K562 (cell line): Measurements from ENCODE around the gene PLA2G4D. TPM values are rescaled to one million over a fixed set of nuclear protein-coding genes. Genes with fewer than 3 reads are reported as not detected.

Experiments
- ATAC-seq: fragments of 200-7000 bp; cut with Tn5 transposase; 3 replicates; pipeline ENCODE4 v1.9.1; 2020; ENCODE audit warnings: moderate library complexity
- BruUV-seq: library from RNA; stranded (reverse); fragments of 400-500 nt; replicated peaks from 2 replicates; lab custom pipeline; 2021; lab: Mats Ljungman, UMichigan
- CTCF ChIA-PET: fragments of 300-600 bp; formaldehyde crosslinking; extraction: SDS; loops from one replicate; lab custom pipeline; 2021; ENCODE audit warnings: low intra/inter-chr PET ratio; lab: Yijun Ruan, JAX
- POLR2A ChIA-PET: fragments of 300-600, 350-650 bp; sonication (Branson Sonifier 250); formaldehyde crosslinking; extraction: SDS; loops from one replicate; lab custom pipeline; 2021; ENCODE audit warnings: antibody characterized with exemption, inconsistent platforms; lab: Yijun Ruan, JAX
- DNase-seq, 4 experiments: peaks; one replicate each; pipeline versions ENCODE4 v3.0.0 to v3.0.0-alpha.2; 2011 to 2018; ENCODE audit warnings: low spot score in 3 of 4, mixed read lengths in 3 of 4; ENCODE audit errors: extremely low read depth in 1 of 4
- FAIRE-seq: peaks from 2 replicates; lab custom pipeline; 2011; peaks lifted over from hg19 to GRCh38; lab: Jason Lieb, UNC
- H2AFZ ChIP-seq: 2 replicates; pipeline ENCODE4 v1.6.0; 2011; ENCODE audit warnings: low read depth, low read length, control low read depth, inconsistent platforms
- H3K27ac ChIP-seq: fragments of 200-600 bp; 3 replicates; pipeline ENCODE4 v1.8.0; 2011; ENCODE audit warnings: low read depth, mild to moderate bottlenecking, control low read depth, inconsistent platforms, low read length, moderate library complexity, mixed read lengths; ENCODE audit errors: extremely low read depth
- H3K27me3 ChIP-seq, 2 experiments: fragments of 300-600 bp in 1 of 2; 2 replicates in 1 of 2; 3 replicates in 1 of 2; pipeline versions ENCODE4 v1.6.0 to v1.8.0; 2011; ENCODE audit warnings: inconsistent platforms in 2 of 2, low read length in 2 of 2, mild to moderate bottlenecking in 1 of 2, mixed read lengths in 1 of 2, moderate library complexity in 1 of 2; ENCODE audit not compliant: control insufficient read depth in 2 of 2, insufficient read depth in 2 of 2
- H3K36me3 ChIP-seq: fragments of 300-600 bp; 3 replicates; pipeline ENCODE4 v1.8.0; 2011; ENCODE audit warnings: mild to moderate bottlenecking, low read length, inconsistent platforms; ENCODE audit not compliant: control insufficient read depth, insufficient read depth
- H3K4me1 ChIP-seq, 2 experiments: fragments of 200-600 bp in 1 of 2; replicated peaks in 1 of 2; 2 replicates in 1 of 2; 3 replicates in 1 of 2; pipeline versions ENCODE4 v1.5.1 to v1.8.0; 2011; ENCODE audit warnings: inconsistent platforms in 2 of 2, low read length in 2 of 2, mild to moderate bottlenecking in 1 of 2, mixed read lengths in 1 of 2, moderate library complexity in 1 of 2; ENCODE audit not compliant: control insufficient read depth in 2 of 2, insufficient read depth in 2 of 2
- H3K4me2 ChIP-seq: 2 replicates; pipeline ENCODE4 v1.6.1; 2011; ENCODE audit warnings: low read length, control low read depth, inconsistent platforms, mixed read lengths; ENCODE audit not compliant: insufficient read depth
- H3K4me3 ChIP-seq: fragments of 200-600 bp; sonication (generic), shearing (Covaris generic); 2 replicates; pipeline ENCODE4 v1.5.1; 2016; ENCODE audit warnings: control low read depth, inconsistent platforms
- H3K79me2 ChIP-seq: fragments of 200-600 bp; 3 replicates; pipeline ENCODE4 v1.8.0; 2011; ENCODE audit warnings: low read length, inconsistent platforms; ENCODE audit not compliant: control insufficient read depth, insufficient read depth
- H3K9ac ChIP-seq, 2 experiments: 2 replicates each; pipeline versions ENCODE4 v1.6.0 to v1.6.1; 2011; ENCODE audit warnings: low read depth in 2 of 2, low read length in 2 of 2, control low read depth in 1 of 2, inconsistent platforms in 1 of 2, mild to moderate bottlenecking in 1 of 2, mixed read lengths in 1 of 2; ENCODE audit not compliant: insufficient read depth in 1 of 2
- H3K9me1 ChIP-seq: one replicate; pipeline ENCODE4 v1.6.0; 2011; ENCODE audit warnings: inconsistent platforms, mild to moderate bottlenecking, low read length, moderate library complexity; ENCODE audit not compliant: control insufficient read depth, insufficient read depth
- H3K9me3 ChIP-seq: replicated peaks from 2 replicates; pipeline ENCODE4 v1.5.1; 2011; ENCODE audit warnings: low read depth, low read length, inconsistent platforms; ENCODE audit not compliant: control insufficient read depth, insufficient read depth
- H4K20me1 ChIP-seq: replicated peaks from 2 replicates; pipeline ENCODE4 v1.6.1; 2011; ENCODE audit warnings: low read length, inconsistent platforms, mixed read lengths; ENCODE audit not compliant: control insufficient read depth, insufficient read depth
- ATF1 ChIP-seq, 2 experiments: fragments of 450-650 bp in 1 of 2; IDR thresholded peaks; 2 replicates each; pipeline ENCODE4 v1.6.1; 2016; ENCODE audit warnings: missing compliant biosample characterization in 1 of 2, missing genetic modification characterization in 1 of 2
- DACH1 ChIP-seq: fragments of 450-650 bp; IDR thresholded peaks from 2 replicates; pipeline ENCODE4 v1.6.1; 2018; ENCODE audit not compliant: partially characterized antibody
- FOSL1 ChIP-seq: fragments of 200-800 bp; sonication (Bioruptor generic); conservative IDR thresholded peaks from 2 replicates; pipeline ENCODE4 v1.6.1; 2016; ENCODE audit warnings: missing genetic modification characterization, missing compliant biosample characterization
- KLF6 ChIP-seq: fragments of 250-450 bp; sonication (Bioruptor Pico); IDR thresholded peaks from 2 replicates; pipeline ENCODE4 v1.4.0; 2020; ENCODE audit warnings: mild to moderate bottlenecking, moderate library complexity, borderline replicate concordance
- NFXL1 ChIP-seq: fragments of 450-650 bp; formaldehyde crosslinking; IDR thresholded peaks from 2 replicates; pipeline ENCODE4 v1.4.0; 2021; ENCODE audit warnings: mild to moderate bottlenecking
- SAFB2 ChIP-seq: fragments of 200-400 bp; formaldehyde crosslinking; IDR thresholded peaks from 2 replicates; pipeline ENCODE4 v1.6.1; 2018; ENCODE audit warnings: borderline replicate concordance, low read length, low read depth, moderate library complexity; ENCODE audit not compliant: severe bottlenecking
- SIX5 ChIP-seq, 2 experiments: IDR thresholded peaks; 2 replicates each; pipeline ENCODE4 v1.6.1; 2011; ENCODE audit warnings: low read length in 2 of 2, borderline replicate concordance in 1 of 2, low read depth in 1 of 2, mild to moderate bottlenecking in 1 of 2, moderate library complexity in 1 of 2; ENCODE audit not compliant: insufficient read depth in 1 of 2
- TFAM ChIP-seq: fragments of 250-450 bp; sonication (Bioruptor Pico); conservative IDR thresholded peaks from 2 replicates; pipeline ENCODE4 v1.5.0; 2021; ENCODE audit warnings: mild to moderate bottlenecking, moderate library complexity
- ZBTB1 ChIP-seq: sonication (generic); formaldehyde crosslinking; IDR thresholded peaks from 2 replicates; pipeline ENCODE4 v1.8.1; 2023; ENCODE audit warnings: missing genetic modification reagents, low read depth, mild to moderate bottlenecking, borderline replicate concordance
- ZBTB17 ChIP-seq: fragments of 450-650 bp; formaldehyde crosslinking; IDR thresholded peaks from 2 replicates; pipeline ENCODE4 v1.4.0; 2020; ENCODE audit warnings: mild to moderate bottlenecking
- ZNF140 ChIP-seq: fragments of 250-450 bp; sonication (Bioruptor Pico); IDR thresholded peaks from 2 replicates; pipeline ENCODE4 v1.8.0; 2021; ENCODE audit warnings: moderate library complexity, mild to moderate bottlenecking, inconsistent platforms
- ZNF174 ChIP-seq: fragments of 250-450 bp; sonication (Bioruptor Pico); IDR thresholded peaks from 2 replicates; pipeline ENCODE4 v1.4.0; 2020; ENCODE audit warnings: mild to moderate bottlenecking
- ZNF184 ChIP-seq: sonication (generic); formaldehyde crosslinking; IDR thresholded peaks from 2 replicates; pipeline ENCODE4 v1.5.0; 2020; ENCODE audit warnings: missing genetic modification reagents
- ZNF778 ChIP-seq: fragments of 450-650 bp; formaldehyde crosslinking; IDR thresholded peaks from 2 replicates; pipeline ENCODE4 v1.4.0; 2020; ENCODE audit warnings: mild to moderate bottlenecking, moderate library complexity
- ZSCAN32 ChIP-seq: fragments of 450-650 bp; formaldehyde crosslinking; IDR thresholded peaks from 2 replicates; pipeline ENCODE4 v1.4.0; 2020; ENCODE audit warnings: mild to moderate bottlenecking, moderate library complexity
- WGBS: fragments of 100-300 bp; shearing (Covaris generic); methylation state at CpG from one replicate; pipeline ENCODE4 v1.1.6; 2016; ENCODE audit warnings: low coverage, mixed read lengths; ENCODE audit not compliant: insufficient coverage; ENCODE audit errors: missing lambda C conversion rate; 5-methylcytosine and 5-hydroxymethylcytosine counted together
- in situ Hi-C: fragments of 300-500 bp; cut with MboI; formaldehyde crosslinking; loops from 4 replicates; pipeline ENCODE4 v1.15.0; 2018; ENCODE audit warnings: inconsistent platforms, mixed read lengths
- intact Hi-C: fragments of 100-400 bp; cut with micrococcal nuclease; formaldehyde crosslinking; loops from 2 replicates; pipeline ENCODE4 v1.14.2; 2022
- polyA plus RNA-seq, 8 experiments: library from polyadenylated mRNA; depleted of rRNA in 4 of 8; stranded (reverse) in 5 of 8; unstranded in 3 of 8; fragments of >200 nt; fragmentation: Nextera tagmentation in 2 of 8; fragmentation: Illumina TruSeq in 1 of 8; extraction: Ambion mirVana in 2 of 8; extraction: Trizol in 1 of 8; gene quantifications; 2 replicates each; pipeline versions ENCODE4 v1.2.1 to v1.2.3, GENCODE V29; 2011 to 2014; ENCODE audit warnings: inconsistent platforms in 1 of 8, missing spikeins in 1 of 8
- total RNA-seq, 7 experiments: library from RNA; depleted of rRNA in 6 of 7; stranded (reverse); fragments of >200 nt in 6 of 7; fragmentation: Illumina TruSeq in 2 of 7; extraction: Trizol in 2 of 7; gene quantifications; 2 replicates each; pipeline versions ENCODE4 v1.2.1 to v1.2.3, GENCODE V29; 2011 to 2021; ENCODE audit warnings: low replicate concordance in 1 of 7
- TF ChIP-seq, protein P1 (sequence below): fragments of 450-650 bp; IDR thresholded peaks from 2 replicates; pipeline ENCODE4 v1.6.1; 2016
- TF ChIP-seq, protein P2 (sequence below): sonication (generic); formaldehyde crosslinking; IDR thresholded peaks from 2 replicates; pipeline ENCODE4 v1.8.0; 2022; ENCODE audit warnings: mild to moderate bottlenecking, missing genetic modification reagents
- TF ChIP-seq, protein P3 (sequence below): fragments of 450-650 bp; IDR thresholded peaks from 2 replicates; pipeline ENCODE4 v1.6.1; 2017; ENCODE audit warnings: mild to moderate bottlenecking, moderate library complexity

PLA2G4D gene
- total and polyA plus RNA-seq, 9 of the 15 experiments (the other 6 are each of a cell fraction or from before 2014, with no cell fraction given): 0.04 TPM; not detected in 8

DNA sequence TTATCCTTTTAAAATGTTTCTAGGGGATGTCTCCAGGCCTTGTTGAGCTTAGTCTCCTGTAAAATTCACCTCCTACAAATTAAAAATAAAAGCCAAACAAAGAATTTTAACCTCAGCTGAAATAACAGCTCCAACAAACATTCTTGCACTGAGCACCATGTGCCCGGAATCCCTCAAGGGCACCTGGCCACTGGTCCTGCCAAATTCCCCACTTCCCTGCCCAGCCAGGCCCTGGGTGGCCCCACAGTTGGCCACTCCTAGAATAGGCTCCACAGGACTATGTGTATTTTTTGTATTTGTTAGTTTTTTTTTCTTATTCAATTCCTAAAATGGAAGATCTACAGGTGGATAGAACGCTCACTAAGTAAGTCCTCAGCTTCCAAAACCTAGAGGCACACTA lies 40.4 kb downstream of the PLA2G4D start:
- Histone ChIP-seq H3K36me3 (no peaks in the 10 kb centered on the region), H3K27me3 (peaks cover 42 to 59% of the 10 kb centered on the region in 2 experiments), H3K9ac (no peak overlapping the region), H3K4me2 (no peak overlapping the region), H3K27ac (no peak overlapping the region), H4K20me1 (peaks cover 4% of the 10 kb centered on the region; the same call in 1 of the 2 replicates), H3K79me2 (no peaks in the 10 kb centered on the region), H3K4me3 (no peak overlapping the region), H3K9me3 (no peaks in the 10 kb centered on the region), H3K9me1 (no peaks in the 10 kb centered on the region), H3K4me1 (peaks cover 0 to 6% of the 10 kb centered on the region in 2 experiments; a peak in 3 of 5 replicates), H2AFZ (no peak overlapping the region)
- BruUV-seq: no TSS peak
- no peak for FAIRE-seq
- DNase-seq: no peak
- CTCF ChIA-PET: interaction anchor here (0.6 kb wide), 1 partner anchor 64 kb away, joined by 3 read pairs; no protein-coding TSS in a partner anchor
- in situ Hi-C loops (no loop called here), intact Hi-C loops (no loop called here)
- POLR2A ChIA-PET: interaction anchor here (0.6 to 1.1 kb wide), 3 partner anchors 11 to 333 kb away, joined by 3 to 4 read pairs (median 4); no protein-coding TSS in a partner anchor
- TF ChIP-seq ZBTB17 (CRISPR knock-in tag): no peak
- TF ChIP-seq KLF6 (CRISPR knock-in tag): no peak
- no peak for TF ChIP-seq TFAM (CRISPR knock-in tag)
- TF ChIP-seq DACH1: no peak
- TF ChIP-seq ZNF140: no peak
- TF ChIP-seq ZNF778 (CRISPR knock-in tag): no peak
- no peak for TF ChIP-seq ZNF184
- TF ChIP-seq ZNF174 (CRISPR knock-in tag): no peak
- no peak for TF ChIP-seq ATF1 (CRISPR knock-in tag; IDR thresholded peaks at IDR 0.05)
- no peak for TF ChIP-seq ATF1 (tag; IDR thresholded peaks at IDR 0.05)
- TF ChIP-seq, protein P1, sequence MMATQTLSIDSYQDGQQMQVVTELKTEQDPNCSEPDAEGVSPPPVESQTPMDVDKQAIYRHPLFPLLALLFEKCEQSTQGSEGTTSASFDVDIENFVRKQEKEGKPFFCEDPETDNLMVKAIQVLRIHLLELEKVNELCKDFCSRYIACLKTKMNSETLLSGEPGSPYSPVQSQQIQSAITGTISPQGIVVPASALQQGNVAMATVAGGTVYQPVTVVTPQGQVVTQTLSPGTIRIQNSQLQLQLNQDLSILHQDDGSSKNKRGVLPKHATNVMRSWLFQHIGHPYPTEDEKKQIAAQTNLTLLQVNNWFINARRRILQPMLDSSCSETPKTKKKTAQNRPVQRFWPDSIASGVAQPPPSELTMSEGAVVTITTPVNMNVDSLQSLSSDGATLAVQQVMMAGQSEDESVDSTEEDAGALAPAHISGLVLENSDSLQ: no peak
- no peak for TF ChIP-seq ZBTB1
- TF ChIP-seq FOSL1 (tag): no peak
- no peak for TF ChIP-seq NFXL1 (CRISPR knock-in tag)
- TF ChIP-seq, protein P2, sequence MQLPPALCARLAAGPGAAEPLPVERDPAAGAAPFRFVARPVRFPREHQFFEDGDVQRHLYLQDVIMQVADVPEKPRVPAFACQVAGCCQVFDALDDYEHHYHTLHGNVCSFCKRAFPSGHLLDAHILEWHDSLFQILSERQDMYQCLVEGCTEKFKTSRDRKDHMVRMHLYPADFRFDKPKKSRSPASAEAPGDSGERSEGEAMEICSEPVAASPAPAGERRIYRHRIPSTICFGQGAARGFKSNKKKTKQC (CRISPR knock-in tag): no peak
- TF ChIP-seq SIX5 (IDR thresholded peaks at IDR 0.05; ENCODE audit: borderline replicate concordance in 1 of 2, insufficient read depth in 1 of 2, low read depth in 1 of 2, low read length in 2 of 2): no peak
- no peak for TF ChIP-seq ZSCAN32
- TF ChIP-seq, protein P3, sequence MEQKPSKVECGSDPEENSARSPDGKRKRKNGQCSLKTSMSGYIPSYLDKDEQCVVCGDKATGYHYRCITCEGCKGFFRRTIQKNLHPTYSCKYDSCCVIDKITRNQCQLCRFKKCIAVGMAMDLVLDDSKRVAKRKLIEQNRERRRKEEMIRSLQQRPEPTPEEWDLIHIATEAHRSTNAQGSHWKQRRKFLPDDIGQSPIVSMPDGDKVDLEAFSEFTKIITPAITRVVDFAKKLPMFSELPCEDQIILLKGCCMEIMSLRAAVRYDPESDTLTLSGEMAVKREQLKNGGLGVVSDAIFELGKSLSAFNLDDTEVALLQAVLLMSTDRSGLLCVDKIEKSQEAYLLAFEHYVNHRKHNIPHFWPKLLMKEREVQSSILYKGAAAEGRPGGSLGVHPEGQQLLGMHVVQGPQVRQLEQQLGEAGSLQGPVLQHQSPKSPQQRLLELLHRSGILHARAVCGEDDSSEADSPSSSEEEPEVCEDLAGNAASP: no peak
- no peak for TF ChIP-seq SAFB2
- ATAC-seq: no peak
- 0% methylated on average over 2 of the region's 2 CpGs for WGBS
